ENCODE data around the gene PCCA.

PCCA gene

DNA sequence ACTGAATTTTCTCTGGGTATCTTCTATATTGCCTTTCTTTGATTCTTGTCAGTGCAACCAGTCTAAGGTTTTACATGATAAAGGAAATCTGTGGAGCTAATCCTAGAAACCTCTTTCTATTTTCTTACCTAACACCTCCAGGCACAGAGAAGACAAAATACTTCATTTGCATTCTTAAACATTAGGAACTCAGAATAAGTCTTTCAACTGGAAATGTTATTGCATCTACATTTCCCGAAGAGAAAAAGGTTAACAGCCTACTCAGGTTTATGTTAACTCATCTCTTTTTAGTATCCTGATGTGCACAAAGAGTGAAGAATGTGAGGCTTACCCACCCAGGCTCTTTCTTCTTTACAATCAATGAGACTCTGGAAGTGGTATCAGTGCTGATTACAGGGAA, 106.7 kb downstream of the PCCA start:
- Histone ChIP-seq H3K27ac (no peak overlapping the region), H3K36me3 (replicated peaks) (no peaks in the 10 kb centered on the region), H3K27me3 (replicated peaks) (no peaks in the 10 kb centered on the region), H3K4me3 (ENCODE audit: low read depth, low read length) (no peak overlapping the region)
- in situ Hi-C loops (cut with HindIII; ENCODE audit: low pct_ligation_motif_present, low sequenced_read_pairs), result no loop called here
- no peak for DNase-seq
- TF ChIP-seq, protein P1, sequence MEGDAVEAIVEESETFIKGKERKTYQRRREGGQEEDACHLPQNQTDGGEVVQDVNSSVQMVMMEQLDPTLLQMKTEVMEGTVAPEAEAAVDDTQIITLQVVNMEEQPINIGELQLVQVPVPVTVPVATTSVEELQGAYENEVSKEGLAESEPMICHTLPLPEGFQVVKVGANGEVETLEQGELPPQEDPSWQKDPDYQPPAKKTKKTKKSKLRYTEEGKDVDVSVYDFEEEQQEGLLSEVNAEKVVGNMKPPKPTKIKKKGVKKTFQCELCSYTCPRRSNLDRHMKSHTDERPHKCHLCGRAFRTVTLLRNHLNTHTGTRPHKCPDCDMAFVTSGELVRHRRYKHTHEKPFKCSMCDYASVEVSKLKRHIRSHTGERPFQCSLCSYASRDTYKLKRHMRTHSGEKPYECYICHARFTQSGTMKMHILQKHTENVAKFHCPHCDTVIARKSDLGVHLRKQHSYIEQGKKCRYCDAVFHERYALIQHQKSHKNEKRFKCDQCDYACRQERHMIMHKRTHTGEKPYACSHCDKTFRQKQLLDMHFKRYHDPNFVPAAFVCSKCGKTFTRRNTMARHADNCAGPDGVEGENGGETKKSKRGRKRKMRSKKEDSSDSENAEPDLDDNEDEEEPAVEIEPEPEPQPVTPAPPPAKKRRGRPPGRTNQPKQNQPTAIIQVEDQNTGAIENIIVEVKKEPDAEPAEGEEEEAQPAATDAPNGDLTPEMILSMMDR (IDR thresholded peaks at IDR 0.05; ENCODE audit: low read depth, low read length, missing control alignments), result no peak

DNA sequence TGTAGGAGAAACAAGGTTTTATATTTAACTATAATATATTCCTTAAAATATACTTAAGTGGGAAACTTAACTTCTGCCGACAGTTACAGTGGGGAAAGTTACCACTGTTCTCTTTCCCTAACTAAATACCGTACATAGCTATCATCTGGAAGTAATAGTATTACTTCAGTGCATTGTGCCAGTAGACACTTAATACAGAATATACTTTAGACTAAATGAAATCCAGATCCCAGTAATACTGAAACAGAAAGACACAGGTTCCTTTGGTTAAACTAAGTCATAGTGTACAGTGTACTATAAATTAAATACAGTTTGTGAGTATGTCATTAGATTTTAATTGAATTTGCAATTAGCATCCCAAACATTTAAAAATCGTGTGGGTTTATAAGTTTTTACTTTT, 107.5 kb downstream of the PCCA start:
- Histone ChIP-seq H3K36me3 (replicated peaks) (no peaks in the 10 kb centered on the region), H3K27ac (no peak overlapping the region), H3K27me3 (replicated peaks) (no peaks in the 10 kb centered on the region), H3K4me3 (ENCODE audit: low read depth, low read length) (no peak overlapping the region)
- TF ChIP-seq, protein P1 (IDR thresholded peaks at IDR 0.05; ENCODE audit: low read depth, low read length, missing control alignments), result no peak
- in situ Hi-C loops (cut with HindIII; ENCODE audit: low pct_ligation_motif_present, low sequenced_read_pairs), result no loop called here
- no peak for DNase-seq

DNA sequence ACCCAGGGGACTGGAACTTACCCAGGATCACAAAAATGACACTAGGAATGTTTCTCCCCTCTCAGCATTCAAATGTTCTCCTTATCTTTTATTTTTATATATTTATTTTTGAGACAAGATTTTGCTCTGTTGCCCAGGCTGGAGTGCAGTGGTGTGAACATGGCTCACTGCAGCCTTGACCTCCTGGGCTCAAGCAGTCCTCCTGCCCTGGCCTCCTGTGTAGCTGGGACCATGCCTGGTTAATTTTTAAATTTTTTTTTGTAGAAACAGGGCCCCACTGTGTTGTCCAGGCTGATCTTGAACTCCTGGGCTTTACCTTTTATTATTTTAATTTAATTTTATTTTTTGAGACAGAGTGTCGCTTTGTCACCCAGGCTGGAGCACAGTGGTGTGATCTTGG, 108.2 kb downstream of the PCCA start:
- H3K27ac ChIP-seq, result no peak overlapping the region
- TF ChIP-seq, protein P1 (IDR thresholded peaks at IDR 0.05; ENCODE audit: low read depth, low read length, missing control alignments), result no peak
- in situ Hi-C loops (cut with HindIII; ENCODE audit: low pct_ligation_motif_present, low sequenced_read_pairs), result no loop called here
- no peaks in the 10 kb centered on the region for H3K36me3 ChIP-seq (replicated peaks)
- H3K27me3 ChIP-seq (replicated peaks), result no peaks in the 10 kb centered on the region
- DNase-seq, result no peak
- no peak overlapping the region for H3K4me3 ChIP-seq (ENCODE audit: low read depth, low read length)

DNA sequence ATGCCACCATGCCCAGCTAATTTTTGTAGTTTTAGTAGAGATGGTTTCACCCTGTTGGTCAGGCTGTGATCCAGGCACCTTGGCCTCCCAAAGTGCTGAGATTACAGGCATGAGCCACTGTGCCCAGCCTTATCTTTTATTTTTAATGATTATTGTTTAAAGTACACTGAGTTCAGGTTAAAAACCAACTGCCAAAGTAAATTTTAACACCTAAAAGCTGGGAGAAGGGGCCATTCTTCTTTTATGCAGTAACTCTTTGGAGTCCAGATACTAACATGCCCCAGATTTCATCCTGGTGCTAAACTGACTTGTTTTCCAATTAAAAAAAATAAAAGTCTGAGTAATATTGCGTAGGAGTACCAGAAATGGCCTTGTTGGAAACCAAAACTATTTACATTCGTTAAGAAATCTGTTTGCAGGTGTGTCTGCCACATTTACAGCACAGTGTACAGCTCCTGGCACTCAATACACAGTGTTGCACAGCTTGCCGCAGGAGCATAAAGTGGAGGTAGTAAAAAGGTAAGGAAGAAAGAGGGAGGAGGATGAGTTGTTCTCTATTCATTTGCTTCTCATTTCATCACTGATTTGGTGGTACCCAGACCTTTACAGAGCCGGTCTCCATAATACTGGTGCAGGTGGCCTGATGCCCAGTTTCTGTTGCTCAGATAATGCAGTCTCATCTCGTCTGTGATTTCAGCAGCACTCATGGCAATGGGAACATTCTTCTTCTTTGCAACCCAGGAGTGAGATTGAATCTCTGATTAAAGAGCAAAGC, 108.9 kb downstream of the PCCA start:
- no peak overlapping the region for H3K4me3 ChIP-seq (ENCODE audit: low read depth, low read length)
- no peak for DNase-seq
- no peaks in the 10 kb centered on the region for H3K36me3 ChIP-seq (replicated peaks)
- no peak overlapping the region for H3K27ac ChIP-seq
- in situ Hi-C loops (cut with HindIII; ENCODE audit: low pct_ligation_motif_present, low sequenced_read_pairs), result no loop called here
- H3K27me3 ChIP-seq (replicated peaks), result no peaks in the 10 kb centered on the region
- TF ChIP-seq, protein P1 (IDR thresholded peaks at IDR 0.05; ENCODE audit: low read depth, low read length, missing control alignments), result no peak

DNA sequence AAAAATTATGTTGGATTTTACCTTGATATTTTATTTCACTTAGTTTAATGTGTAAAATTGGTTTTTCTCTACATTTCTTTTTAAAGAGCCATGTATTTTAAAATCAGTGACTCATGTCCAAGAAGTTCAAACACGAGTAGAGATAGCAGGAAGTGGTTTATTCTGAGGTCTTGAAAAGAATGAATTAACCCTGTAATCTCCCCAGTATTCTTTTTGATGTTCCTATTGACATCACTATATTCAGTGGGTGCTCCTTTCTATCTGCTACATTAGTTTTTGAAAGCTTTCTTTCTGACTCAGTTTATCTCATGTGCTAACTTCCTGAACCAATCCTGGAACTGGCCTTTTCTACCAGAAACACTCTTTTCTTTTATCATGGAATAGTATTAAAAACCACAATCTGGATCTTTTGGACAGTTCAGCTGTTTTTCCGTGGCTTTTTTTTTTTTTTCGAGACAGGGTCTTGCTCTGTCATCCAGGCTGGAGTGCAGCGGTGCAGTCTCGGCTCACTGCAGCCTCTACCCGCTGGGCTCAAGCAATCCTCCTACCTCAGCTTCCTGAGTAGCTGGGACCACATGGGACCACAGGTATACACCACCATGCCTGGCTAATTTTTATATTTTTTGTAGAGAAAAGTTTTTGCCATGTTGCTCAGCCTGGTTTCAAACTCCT, 114.9 kb downstream of the PCCA start:
- no peaks in the 10 kb centered on the region for H3K27me3 ChIP-seq (replicated peaks)
- in situ Hi-C loops (cut with HindIII; ENCODE audit: low pct_ligation_motif_present, low sequenced_read_pairs), result no loop called here
- TF ChIP-seq, protein P1 (IDR thresholded peaks at IDR 0.05; ENCODE audit: low read depth, low read length, missing control alignments), result no peak
- no peaks in the 10 kb centered on the region for H3K36me3 ChIP-seq (replicated peaks)
- H3K4me3 ChIP-seq (ENCODE audit: low read depth, low read length), result no peak overlapping the region
- H3K27ac ChIP-seq, result peak overlapping the region; percentile 64
- peak; percentile 23 for DNase-seq

All from brain microvascular endothelial cell (primary cell).